CD14-positive monocyte (primary cell): Measurements from ENCODE around the gene PPARGC1A. TPM values are rescaled to one million over a fixed set of nuclear protein-coding genes. Genes with fewer than 3 reads are reported as not detected.

Experiments
- DNase-seq, 3 donors: peaks; one replicate each; pipeline ENCODE4 v3.0.0-alpha.2; 2011 to 2022
- H2AFZ ChIP-seq: 2 replicates; pipeline ENCODE4 v1.6.0; 2012; ENCODE audit warnings: mild to moderate bottlenecking, low read depth, low read length, inconsistent platforms; ENCODE audit not compliant: insufficient read depth, poor library complexity, severe bottlenecking
- H3K27ac ChIP-seq, 2 donors: 1 replicate in 1 of 2; 2 replicates in 1 of 2; pipeline ENCODE4 v1.5.1; 2012 to 2013; ENCODE audit warnings: low read length in 2 of 2, control low read depth in 1 of 2, inconsistent platforms in 1 of 2, low read depth in 1 of 2, mild to moderate bottlenecking in 1 of 2
- H3K27me3 ChIP-seq, 2 donors: one replicate each; pipeline versions ENCODE4 v1.6.0 to v1.6.1; 2011 to 2013; ENCODE audit warnings: low read length in 2 of 2; ENCODE audit not compliant: control insufficient read depth in 2 of 2, insufficient read depth in 2 of 2
- H3K36me3 ChIP-seq, 2 donors: replicated peaks in 1 of 2; 1 replicate in 1 of 2; 2 replicates in 1 of 2; pipeline versions ENCODE4 v1.5.1 to v1.6.1; 2012 to 2013; ENCODE audit warnings: low read length in 2 of 2, control low read depth in 1 of 2, inconsistent platforms in 1 of 2, mild to moderate bottlenecking in 1 of 2; ENCODE audit not compliant: insufficient read depth in 2 of 2, control insufficient read depth in 1 of 2
- H3K4me1 ChIP-seq, 2 donors: 1 replicate in 1 of 2; 2 replicates in 1 of 2; pipeline versions ENCODE4 v1.5.1 to v1.6.1; 2012 to 2013; ENCODE audit warnings: low read length in 2 of 2, control low read depth in 1 of 2, inconsistent platforms in 1 of 2, mild to moderate bottlenecking in 1 of 2, moderate library complexity in 1 of 2; ENCODE audit not compliant: insufficient read depth in 2 of 2, control insufficient read depth in 1 of 2
- H3K4me2 ChIP-seq: replicated peaks from 2 replicates; pipeline ENCODE3; 2012; ENCODE audit warnings: low read length, moderate library complexity, mild to moderate bottlenecking; ENCODE audit not compliant: poor library complexity, severe bottlenecking; ENCODE audit errors: extremely low read depth
- H3K4me3 ChIP-seq, 3 experiments: fragments of 200-600 bp in 1 of 3; sonication (generic) in 1 of 3; replicated peaks in 1 of 3; 1 replicate in 2 of 3; 2 replicates in 1 of 3; pipeline ENCODE4 v1.5.1; 2011 to 2013; ENCODE audit warnings: low read length in 3 of 3, mild to moderate bottlenecking in 3 of 3, control low read depth in 2 of 3, low read depth in 2 of 3, inconsistent platforms in 1 of 3, moderate library complexity in 1 of 3
- H3K79me2 ChIP-seq: 2 replicates; pipeline ENCODE4 v1.6.0; 2012; ENCODE audit warnings: mild to moderate bottlenecking, control low read depth, inconsistent platforms, low read length, moderate library complexity; ENCODE audit not compliant: insufficient read depth
- H3K9ac ChIP-seq: 2 replicates; pipeline ENCODE4 v1.6.0; 2017; ENCODE audit warnings: low read length, mild to moderate bottlenecking; ENCODE audit not compliant: insufficient read depth, poor library complexity, severe bottlenecking
- H3K9me3 ChIP-seq, 2 donors: replicated peaks in 1 of 2; 1 replicate in 1 of 2; 2 replicates in 1 of 2; pipeline versions ENCODE4 v1.5.1 to v1.6.1; 2012 to 2013; ENCODE audit warnings: low read length in 2 of 2, control low read depth in 1 of 2; ENCODE audit not compliant: control insufficient read depth in 1 of 2, insufficient read depth in 1 of 2
- H4K20me1 ChIP-seq: 2 replicates; pipeline ENCODE4 v1.6.0; 2012; ENCODE audit warnings: mild to moderate bottlenecking, low read length, control low read depth, moderate library complexity; ENCODE audit not compliant: insufficient read depth
- H3K27ac Mint-ChIP-seq, 7 donors: one replicate each; pipeline ENCODE4 v1.8.0; 2020; ENCODE audit warnings: mild to moderate bottlenecking in 7 of 7, mixed read lengths in 7 of 7, moderate library complexity in 6 of 7, inconsistent platforms in 2 of 7
- H3K27me3 Mint-ChIP-seq, 3 donors: one replicate each; pipeline ENCODE4 v1.8.0; 2021 to 2022; ENCODE audit warnings: low read depth in 3 of 3, mild to moderate bottlenecking in 3 of 3, mixed read lengths in 3 of 3, moderate library complexity in 3 of 3, inconsistent platforms in 1 of 3
- H3K36me3 Mint-ChIP-seq, 2 donors: one replicate each; pipeline ENCODE4 v1.8.0; 2020; ENCODE audit warnings: mixed read lengths in 2 of 2, inconsistent platforms in 1 of 2, mild to moderate bottlenecking in 1 of 2
- H3K4me1 Mint-ChIP-seq: one replicate; pipeline ENCODE4 v1.8.0; 2020; ENCODE audit warnings: mild to moderate bottlenecking, mixed read lengths
- H3K4me3 Mint-ChIP-seq, 2 donors: one replicate each; pipeline ENCODE4 v1.8.0; 2020; ENCODE audit warnings: mild to moderate bottlenecking in 2 of 2, mixed read lengths in 2 of 2, moderate library complexity in 1 of 2
- H3K9me3 Mint-ChIP-seq, 7 donors: one replicate each; pipeline ENCODE4 v1.8.0; 2020 to 2022; ENCODE audit warnings: mixed read lengths in 7 of 7, mild to moderate bottlenecking in 6 of 7, moderate library complexity in 6 of 7, inconsistent platforms in 2 of 7
- CTCF ChIP-seq: fragments of 200-600 bp; IDR thresholded peaks from one replicate; pipeline ENCODE4 v1.8.0; 2022; ENCODE audit warnings: antibody characterized with exemption, mild to moderate bottlenecking
- WGBS: methylation state at CpG from one replicate; pipeline ENCODE4 v1.1.5; 2013; ENCODE audit warnings: missing lambda C conversion rate; ENCODE audit not compliant: insufficient coverage; 5-methylcytosine and 5-hydroxymethylcytosine counted together
- intact Hi-C, 2 donors: fragments of 100-400 bp; cut with micrococcal nuclease; formaldehyde crosslinking; loops; one replicate each; pipeline versions ENCODE4 v1.15.0 to v1.15.1; 2023
- polyA plus RNA-seq, 3 donors: library from polyadenylated mRNA; depleted of rRNA in 1 of 3; unstranded in 2 of 3; stranded (reverse) in 1 of 3; fragments of 300-500 nt in 2 of 3; fragments of >200 nt in 1 of 3; fragmentation: Illumina TruSeq in 2 of 3; gene quantifications; 1 replicate in 2 of 3; 2 replicates in 1 of 3; pipeline ENCODE4 v1.2.3, GENCODE V29; 2012 to 2021

PPARGC1A gene
- polyA plus RNA-seq, 3 donors = 0.58 to 1.1 (median 0.79) TPM

- 78% methylated on average over 1 of the region's 3 CpGs for WGBS
- no peaks in the 10 kb centered on the region for H3K4me1 Mint-ChIP-seq
- Histone ChIP-seq H3K4me1 (no peaks in the 10 kb centered on the region), H2AFZ (no peak overlapping the region), H3K4me3 (no peak overlapping the region), H3K4me2 (no peak overlapping the region), H3K79me2 (no peaks in the 10 kb centered on the region), H3K36me3 (no peaks in the 10 kb centered on the region), H3K9me3 (no peaks in the 10 kb centered on the region), H3K9ac (no peak overlapping the region), H4K20me1 (no peaks in the 10 kb centered on the region), H3K27ac (no peak overlapping the region), H3K27me3 (no peaks in the 10 kb centered on the region)
- DNase-seq = no peak
- H3K27me3 Mint-ChIP-seq = no peaks in the 10 kb centered on the region
- H3K9me3 Mint-ChIP-seq = peaks cover 0 to 5% (median 2%) of the 10 kb centered on the region in 7 donors
- no peak overlapping the region for H3K27ac Mint-ChIP-seq
- H3K36me3 Mint-ChIP-seq = no peaks in the 10 kb centered on the region
- no peak overlapping the region for H3K4me3 Mint-ChIP-seq
- no peak for TF ChIP-seq CTCF
- intact Hi-C loops = no loop called here
Measured at GRCh38 chr4:23746027-23746426, 143.8 kb downstream of the PPARGC1A start.

DNA sequence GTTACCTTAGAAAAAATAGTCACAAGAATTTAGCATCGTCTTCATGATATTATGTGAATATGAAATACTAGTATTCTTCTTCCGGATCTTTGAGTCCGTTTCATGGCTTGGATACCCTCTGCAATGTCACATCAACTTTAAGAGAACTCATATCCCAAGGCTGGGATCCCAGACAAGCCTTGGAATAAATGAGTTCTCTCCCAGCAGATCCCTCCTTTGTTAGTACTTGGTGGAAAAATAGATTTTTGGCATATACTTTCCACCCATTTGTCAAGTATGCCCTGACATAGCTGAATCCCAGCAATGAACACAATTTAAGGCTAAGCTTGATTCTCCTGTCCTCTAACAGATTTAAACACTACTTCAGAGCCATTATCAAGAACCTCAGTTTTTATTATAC lies 144.5 kb downstream of the PPARGC1A start:
- intact Hi-C loops = no loop called here
- peaks cover 0 to 5% (median 2%) of the 10 kb centered on the region in 7 donors for H3K9me3 Mint-ChIP-seq
- no peak overlapping the region for H2AFZ ChIP-seq
- no peak for DNase-seq
- no peaks in the 10 kb centered on the region for H3K27me3 Mint-ChIP-seq
- TF ChIP-seq CTCF = no peak
- no peak overlapping the region for H3K4me3 ChIP-seq
- no peaks in the 10 kb centered on the region for H3K27me3 ChIP-seq
- no peaks in the 10 kb centered on the region for H3K4me1 Mint-ChIP-seq
- H4K20me1 ChIP-seq = no peaks in the 10 kb centered on the region
- H3K79me2 ChIP-seq = no peaks in the 10 kb centered on the region
- no peaks in the 10 kb centered on the region for H3K36me3 Mint-ChIP-seq
- H3K27ac Mint-ChIP-seq = no peak overlapping the region
- no peak overlapping the region for H3K27ac ChIP-seq
- H3K4me1 ChIP-seq = no peaks in the 10 kb centered on the region
- WGBS = no CpG with 5 or more reads among the region's 3 CpGs
- no peak overlapping the region for H3K4me3 Mint-ChIP-seq
- no peak overlapping the region for H3K9ac ChIP-seq
- no peaks in the 10 kb centered on the region for H3K9me3 ChIP-seq
- no peaks in the 10 kb centered on the region for H3K36me3 ChIP-seq
- no peak overlapping the region for H3K4me2 ChIP-seq
